ENCODE measurements around the gene SLCO2B1. TPM values are rescaled to one million over a fixed set of nuclear protein-coding genes. Genes with fewer than 3 reads are reported as not detected.

SLCO2B1 gene
- total RNA-seq, 1 donor from 2014 or later, result 9.4 TPM

DNA sequence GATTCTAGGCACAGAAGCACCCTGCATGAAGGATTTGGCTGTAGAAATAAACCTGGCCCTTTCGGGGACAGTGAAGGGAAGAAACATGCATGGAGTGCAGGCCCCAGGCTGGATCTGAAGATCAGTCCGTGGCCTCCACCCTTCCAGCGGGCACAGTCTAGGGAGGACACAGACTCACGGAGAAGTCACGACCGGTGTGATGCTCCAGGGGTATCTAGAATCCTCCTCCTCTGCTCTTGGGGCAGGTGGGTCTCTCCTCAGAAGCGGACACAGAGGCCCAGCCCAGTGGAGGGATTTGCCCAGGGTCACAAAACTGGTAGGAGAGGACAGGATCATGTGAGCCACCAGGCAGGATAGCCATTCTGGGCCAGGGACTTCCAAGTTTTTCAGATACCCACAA is 22.4 kb downstream of the SLCO2B1 start:
- Histone ChIP-seq H3K4me3 (ENCODE audit: low read length in 3 of 3) (no peak overlapping the region), H3K4me1 (ENCODE audit: control insufficient read depth in 3 of 3, insufficient read depth in 3 of 3, low read length in 3 of 3) (peaks cover 0 to 4% (median 0%) of the 10 kb centered on the region in 3 donors), H3K9ac (ENCODE audit: low read depth in 1 of 3, low read length in 3 of 3) (no peak overlapping the region), H3K27me3 (ENCODE audit: control insufficient read depth in 3 of 3, insufficient read depth in 3 of 3, low read length in 3 of 3) (no peaks in the 10 kb centered on the region), H3K27ac (ENCODE audit: low read depth, low read length) (no peak overlapping the region), H3K36me3 (ENCODE audit: control insufficient read depth in 3 of 3, insufficient read depth in 3 of 3, low read length in 3 of 3) (peaks cover 0 to 7% (median 0%) of the 10 kb centered on the region in 3 donors), H3K9me3 (ENCODE audit: control insufficient read depth in 3 of 3, low read length in 3 of 3) (no peaks in the 10 kb centered on the region)

DNA sequence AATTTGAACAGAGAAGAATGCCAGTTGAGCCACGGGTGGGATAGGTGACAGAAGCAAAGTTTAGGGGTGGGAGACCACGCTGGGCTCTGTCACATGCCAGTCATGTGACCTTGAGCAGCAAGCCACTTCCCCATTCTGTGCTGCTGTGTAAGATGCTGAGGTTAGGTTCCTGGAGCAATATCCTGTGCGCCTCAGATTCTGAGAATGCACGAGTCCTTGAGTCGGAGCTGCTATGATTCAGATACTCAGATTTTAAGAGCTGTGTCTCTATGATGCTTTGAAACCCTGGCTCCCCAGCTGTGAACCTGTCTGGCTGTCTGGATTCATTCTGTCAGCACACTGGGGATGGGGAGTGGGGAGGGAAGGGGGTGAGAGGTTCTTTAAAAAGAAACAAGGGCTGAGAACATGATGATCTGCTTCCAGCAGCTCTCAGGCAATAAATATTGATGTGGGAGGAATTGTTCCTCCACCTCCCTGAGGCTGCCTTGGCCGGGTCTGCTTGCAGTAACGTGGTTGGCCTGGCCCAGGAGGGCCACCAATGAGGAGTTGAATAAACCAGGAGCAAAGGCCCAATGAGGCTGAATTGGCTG is 24.0 kb downstream of the SLCO2B1 start:
- Histone ChIP-seq H3K27me3 (ENCODE audit: control insufficient read depth in 3 of 3, insufficient read depth in 3 of 3, low read length in 3 of 3) (no peaks in the 10 kb centered on the region), H3K36me3 (ENCODE audit: control insufficient read depth in 3 of 3, insufficient read depth in 3 of 3, low read length in 3 of 3) (peaks cover 0 to 7% (median 0%) of the 10 kb centered on the region in 3 donors), H3K27ac (ENCODE audit: low read depth, low read length) (peak overlapping the region; percentile 56), H3K9me3 (ENCODE audit: control insufficient read depth in 3 of 3, low read length in 3 of 3) (no peaks in the 10 kb centered on the region), H3K9ac (ENCODE audit: low read depth in 1 of 3, low read length in 3 of 3) (no peak overlapping the region), H3K4me3 (ENCODE audit: low read length in 3 of 3) (no peak overlapping the region), H3K4me1 (ENCODE audit: control insufficient read depth in 3 of 3, insufficient read depth in 3 of 3, low read length in 3 of 3) (peaks cover 0 to 4% (median 0%) of the 10 kb centered on the region in 3 donors)

DNA sequence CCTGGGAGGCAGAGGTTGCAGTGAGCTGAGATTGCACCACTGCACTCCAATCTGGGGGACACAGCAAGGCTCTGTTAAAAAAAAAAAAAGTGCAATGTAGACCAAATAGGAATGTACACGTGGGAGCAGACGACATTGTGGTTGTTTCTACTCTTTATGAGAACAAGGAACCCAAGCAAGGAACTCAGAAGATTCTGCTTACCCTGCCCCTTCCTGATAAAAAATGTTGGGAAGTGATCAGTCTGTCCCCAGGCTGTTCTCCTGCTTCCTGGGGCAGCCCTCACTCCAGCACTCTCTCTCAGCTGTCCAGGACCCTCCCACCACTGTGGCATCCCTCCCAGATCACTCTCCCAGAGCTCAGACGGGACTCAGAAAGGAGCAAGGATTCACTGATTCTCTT is 31.8 kb downstream of the SLCO2B1 start:
- Histone ChIP-seq H3K4me1 (ENCODE audit: control insufficient read depth in 3 of 3, insufficient read depth in 3 of 3, low read length in 3 of 3) (peaks cover 2 to 10% (median 5%) of the 10 kb centered on the region in 3 donors), H3K4me3 (ENCODE audit: low read length in 3 of 3) (no peak overlapping the region), H3K9ac (ENCODE audit: low read depth in 1 of 3, low read length in 3 of 3) (no peak overlapping the region), H3K9me3 (ENCODE audit: control insufficient read depth in 3 of 3, low read length in 3 of 3) (no peaks in the 10 kb centered on the region), H3K36me3 (ENCODE audit: control insufficient read depth in 3 of 3, insufficient read depth in 3 of 3, low read length in 3 of 3) (no peaks in the 10 kb centered on the region), H3K27ac (ENCODE audit: low read depth, low read length) (peak overlapping the region; percentile 75), H3K27me3 (ENCODE audit: control insufficient read depth in 3 of 3, insufficient read depth in 3 of 3, low read length in 3 of 3) (peaks cover 0 to 3% (median 0%) of the 10 kb centered on the region in 3 donors)

DNA sequence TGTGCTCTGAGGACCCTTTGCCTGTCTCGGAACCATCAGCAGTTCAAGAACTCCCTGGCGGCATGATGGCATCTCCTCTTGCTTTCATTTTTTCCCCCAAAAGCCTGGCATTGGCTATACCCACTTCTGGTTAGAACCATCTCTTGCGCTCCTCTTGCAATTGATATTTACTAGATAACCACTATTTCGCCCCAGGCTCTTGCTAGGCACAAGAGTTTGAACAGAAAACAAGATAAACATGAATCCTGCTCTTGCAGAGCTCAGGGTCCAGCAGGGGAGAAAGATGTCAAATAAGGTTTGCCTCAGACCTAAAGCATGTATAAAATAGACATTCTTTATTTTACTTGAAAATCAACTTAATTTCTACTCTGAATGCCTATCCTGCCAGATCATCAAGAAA is 33.1 kb downstream of the SLCO2B1 start:
- Histone ChIP-seq H3K4me1 (ENCODE audit: control insufficient read depth in 3 of 3, insufficient read depth in 3 of 3, low read length in 3 of 3) (peaks cover 2 to 10% (median 5%) of the 10 kb centered on the region in 3 donors), H3K36me3 (ENCODE audit: control insufficient read depth in 3 of 3, insufficient read depth in 3 of 3, low read length in 3 of 3) (no peaks in the 10 kb centered on the region), H3K27me3 (ENCODE audit: control insufficient read depth in 3 of 3, insufficient read depth in 3 of 3, low read length in 3 of 3) (peaks cover 0 to 3% (median 0%) of the 10 kb centered on the region in 3 donors), H3K9me3 (ENCODE audit: control insufficient read depth in 3 of 3, low read length in 3 of 3) (no peaks in the 10 kb centered on the region), H3K4me3 (ENCODE audit: low read length in 3 of 3) (no peak overlapping the region), H3K27ac (ENCODE audit: low read depth, low read length) (no peak overlapping the region), H3K9ac (ENCODE audit: low read depth in 1 of 3, low read length in 3 of 3) (no peak overlapping the region)

DNA sequence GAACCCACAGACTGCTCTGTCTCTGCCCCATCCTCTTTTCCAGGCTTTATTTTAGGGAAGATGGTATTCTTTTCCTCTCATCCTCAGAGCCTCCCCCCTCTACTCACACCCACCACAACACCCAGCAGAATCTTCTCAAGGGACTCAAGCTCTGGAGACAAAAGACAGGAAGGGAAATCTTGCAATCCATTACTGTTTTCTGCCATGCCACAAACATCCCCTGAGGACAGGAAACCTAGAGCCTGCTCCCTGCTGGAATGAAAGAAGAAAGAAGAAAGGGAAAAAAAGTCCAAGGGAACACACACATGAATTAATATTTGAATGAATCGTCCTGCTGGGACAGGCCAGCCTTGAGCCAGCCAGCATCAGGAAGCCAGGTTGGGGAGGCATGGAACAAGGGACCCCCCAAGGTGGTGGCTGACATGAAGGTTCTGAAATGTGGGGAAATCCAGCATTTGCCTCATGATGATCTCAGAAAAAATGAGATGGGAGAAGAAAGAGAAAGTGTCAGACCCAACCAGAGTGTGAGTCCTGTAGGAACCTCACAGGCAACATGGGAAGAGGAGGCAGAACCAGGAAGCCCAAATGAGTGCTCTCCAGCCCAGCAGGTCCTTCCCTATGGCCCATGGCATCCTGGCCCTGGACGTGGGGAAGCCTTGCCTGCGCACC is 34.0 kb downstream of the SLCO2B1 start:
- Histone ChIP-seq H3K36me3 (ENCODE audit: control insufficient read depth in 3 of 3, insufficient read depth in 3 of 3, low read length in 3 of 3) (no peaks in the 10 kb centered on the region), H3K9me3 (ENCODE audit: control insufficient read depth in 3 of 3, low read length in 3 of 3) (no peaks in the 10 kb centered on the region), H3K9ac (ENCODE audit: low read depth in 1 of 3, low read length in 3 of 3) (no peak overlapping the region), H3K4me3 (ENCODE audit: low read length in 3 of 3) (no peak overlapping the region), H3K4me1 (ENCODE audit: control insufficient read depth in 3 of 3, insufficient read depth in 3 of 3, low read length in 3 of 3) (peaks cover 2 to 10% (median 5%) of the 10 kb centered on the region in 3 donors), H3K27me3 (ENCODE audit: control insufficient read depth in 3 of 3, insufficient read depth in 3 of 3, low read length in 3 of 3) (peaks cover 0 to 3% (median 0%) of the 10 kb centered on the region in 3 donors), H3K27ac (ENCODE audit: low read depth, low read length) (no peak overlapping the region)

DNA sequence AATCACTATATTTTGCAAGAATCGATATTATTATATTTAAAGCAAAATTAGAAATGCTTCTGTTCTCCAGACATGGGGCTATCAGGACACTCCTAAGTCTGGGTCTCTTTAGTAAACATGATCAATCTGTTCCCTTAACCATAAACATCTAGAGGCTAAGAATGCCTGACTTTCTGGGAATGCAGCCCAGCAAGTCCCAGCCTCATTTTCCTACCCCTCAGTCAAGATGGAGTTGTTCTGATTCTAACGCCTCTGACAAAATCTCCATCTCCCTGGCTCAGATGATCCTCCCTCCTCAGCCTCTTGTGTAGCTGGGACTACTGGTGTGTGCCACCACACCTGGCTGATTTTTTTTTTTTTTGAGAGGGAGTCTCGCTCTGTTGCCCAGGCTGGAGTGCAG is 35.0 kb downstream of the SLCO2B1 start:
- peaks cover 0 to 3% (median 0%) of the 10 kb centered on the region in 3 donors for H3K27me3 ChIP-seq (ENCODE audit: control insufficient read depth in 3 of 3, insufficient read depth in 3 of 3, low read length in 3 of 3)
- no peaks in the 10 kb centered on the region for H3K36me3 ChIP-seq (ENCODE audit: control insufficient read depth in 3 of 3, insufficient read depth in 3 of 3, low read length in 3 of 3)
- H3K27ac ChIP-seq (ENCODE audit: low read depth, low read length), result no peak overlapping the region
- H3K9me3 ChIP-seq (ENCODE audit: control insufficient read depth in 3 of 3, low read length in 3 of 3), result no peaks in the 10 kb centered on the region
- no peak overlapping the region for H3K4me3 ChIP-seq (ENCODE audit: low read length in 3 of 3)
- H3K9ac ChIP-seq (ENCODE audit: low read depth in 1 of 3, low read length in 3 of 3), result no peak overlapping the region
- H3K4me1 ChIP-seq (ENCODE audit: control insufficient read depth in 3 of 3, insufficient read depth in 3 of 3, low read length in 3 of 3), result peaks cover 9 to 17% (median 13%) of the 10 kb centered on the region in 3 donors

DNA sequence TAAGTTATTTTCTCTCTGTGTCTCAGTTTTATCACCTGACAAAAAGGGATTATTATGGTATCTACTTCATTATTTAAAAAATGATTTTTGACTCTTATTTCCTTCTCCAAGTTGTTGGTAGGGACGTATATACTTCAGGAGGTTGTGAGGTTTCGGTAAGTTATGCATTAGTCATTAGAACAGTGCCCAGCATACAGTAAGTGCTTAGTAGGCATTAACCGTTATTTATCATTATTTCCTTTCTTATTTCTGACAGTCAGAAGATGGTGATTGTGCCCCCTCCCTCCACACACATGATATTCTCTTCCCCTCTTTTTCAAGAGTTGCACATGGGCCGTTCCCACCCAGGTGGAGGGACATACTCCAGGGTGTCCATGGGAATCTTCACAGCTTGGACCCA is 36.1 kb downstream of the SLCO2B1 start:
- Histone ChIP-seq H3K9me3 (ENCODE audit: control insufficient read depth in 3 of 3, low read length in 3 of 3) (no peaks in the 10 kb centered on the region), H3K9ac (ENCODE audit: low read depth in 1 of 3, low read length in 3 of 3) (no peak overlapping the region), H3K4me3 (ENCODE audit: low read length in 3 of 3) (no peak overlapping the region), H3K27me3 (ENCODE audit: control insufficient read depth in 3 of 3, insufficient read depth in 3 of 3, low read length in 3 of 3) (no peaks in the 10 kb centered on the region), H3K27ac (ENCODE audit: low read depth, low read length) (no peak overlapping the region), H3K36me3 (ENCODE audit: control insufficient read depth in 3 of 3, insufficient read depth in 3 of 3, low read length in 3 of 3) (no peaks in the 10 kb centered on the region), H3K4me1 (ENCODE audit: control insufficient read depth in 3 of 3, insufficient read depth in 3 of 3, low read length in 3 of 3) (peaks cover 13 to 16% (median 14%) of the 10 kb centered on the region in 3 donors)

DNA sequence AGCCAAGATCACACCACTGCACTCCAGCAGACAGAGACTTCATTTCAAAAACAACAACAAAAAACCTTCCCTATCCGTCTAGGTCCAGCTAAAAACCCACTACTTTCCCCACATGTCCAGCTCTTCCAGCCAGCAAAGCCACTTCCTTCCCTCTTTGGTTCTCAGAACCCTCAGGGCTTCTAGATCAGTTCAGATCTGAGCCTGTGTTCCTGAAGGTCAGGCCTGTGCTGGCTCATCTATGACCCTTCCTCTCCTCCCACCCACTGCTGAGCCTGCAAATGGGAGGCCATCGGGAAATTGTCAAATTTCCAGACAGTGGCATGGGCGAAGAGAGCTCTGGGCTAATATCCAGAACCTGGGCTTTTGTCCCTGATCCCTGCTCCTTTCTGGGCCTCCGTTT is 37.8 kb downstream of the SLCO2B1 start:
- H3K9ac ChIP-seq (ENCODE audit: low read depth in 1 of 3, low read length in 3 of 3), result no peak overlapping the region
- peaks cover 12 to 14% (median 14%) of the 10 kb centered on the region in 3 donors for H3K4me1 ChIP-seq (ENCODE audit: control insufficient read depth in 3 of 3, insufficient read depth in 3 of 3, low read length in 3 of 3)
- no peaks in the 10 kb centered on the region for H3K9me3 ChIP-seq (ENCODE audit: control insufficient read depth in 3 of 3, low read length in 3 of 3)
- no peak overlapping the region for H3K4me3 ChIP-seq (ENCODE audit: low read length in 3 of 3)
- H3K36me3 ChIP-seq (ENCODE audit: control insufficient read depth in 3 of 3, insufficient read depth in 3 of 3, low read length in 3 of 3), result no peaks in the 10 kb centered on the region
- H3K27ac ChIP-seq (ENCODE audit: low read depth, low read length), result no peak overlapping the region
- no peaks in the 10 kb centered on the region for H3K27me3 ChIP-seq (ENCODE audit: control insufficient read depth in 3 of 3, insufficient read depth in 3 of 3, low read length in 3 of 3)

DNA sequence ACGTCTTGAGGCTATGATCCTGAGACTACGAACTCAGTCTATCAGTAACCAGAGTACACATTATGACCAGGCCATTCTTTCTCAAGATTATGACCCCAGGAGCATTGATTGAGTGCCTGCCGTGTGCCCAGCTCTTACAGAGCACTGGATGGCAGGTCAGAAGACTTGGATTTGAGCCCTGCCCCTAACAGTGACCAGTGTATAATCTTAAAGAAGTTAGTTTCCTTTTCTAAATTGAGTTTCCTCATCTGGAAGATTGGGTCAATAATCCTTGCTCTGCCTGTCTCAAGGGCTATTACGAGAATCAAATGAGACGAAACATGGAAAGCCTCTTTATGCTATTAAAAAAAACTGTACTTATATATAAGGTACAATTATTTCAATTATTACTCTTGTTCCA is 38.2 kb downstream of the SLCO2B1 start:
- no peak overlapping the region for H3K9ac ChIP-seq (ENCODE audit: low read depth in 1 of 3, low read length in 3 of 3)
- no peak overlapping the region for H3K27ac ChIP-seq (ENCODE audit: low read depth, low read length)
- no peaks in the 10 kb centered on the region for H3K9me3 ChIP-seq (ENCODE audit: control insufficient read depth in 3 of 3, low read length in 3 of 3)
- H3K27me3 ChIP-seq (ENCODE audit: control insufficient read depth in 3 of 3, insufficient read depth in 3 of 3, low read length in 3 of 3), result no peaks in the 10 kb centered on the region
- no peaks in the 10 kb centered on the region for H3K36me3 ChIP-seq (ENCODE audit: control insufficient read depth in 3 of 3, insufficient read depth in 3 of 3, low read length in 3 of 3)
- H3K4me3 ChIP-seq (ENCODE audit: low read length in 3 of 3), result no peak overlapping the region
- peaks cover 13 to 14% (median 14%) of the 10 kb centered on the region in 3 donors for H3K4me1 ChIP-seq (ENCODE audit: control insufficient read depth in 3 of 3, insufficient read depth in 3 of 3, low read length in 3 of 3)

DNA sequence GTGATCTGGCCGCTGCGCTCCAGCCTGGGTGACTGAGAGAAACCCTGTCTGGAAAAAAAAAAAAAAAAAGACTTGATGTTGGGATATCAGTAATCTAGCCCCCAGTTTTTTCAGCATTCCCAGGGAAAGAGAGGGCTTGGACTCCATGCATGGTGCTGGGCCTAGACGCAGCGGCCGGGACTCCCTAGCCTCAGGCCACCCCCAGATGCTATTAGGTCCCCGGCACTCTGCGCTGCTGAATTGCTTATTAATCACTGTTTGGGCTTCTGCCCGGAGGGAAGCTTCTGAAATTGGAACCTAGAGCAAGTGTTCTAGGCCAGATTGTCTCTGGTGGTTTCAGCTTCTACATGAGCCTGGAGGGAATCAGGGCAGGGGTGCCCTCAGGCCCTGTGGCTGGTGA is 39.0 kb downstream of the SLCO2B1 start:
- Histone ChIP-seq H3K36me3 (ENCODE audit: control insufficient read depth in 3 of 3, insufficient read depth in 3 of 3, low read length in 3 of 3) (no peaks in the 10 kb centered on the region), H3K9ac (ENCODE audit: low read depth in 1 of 3, low read length in 3 of 3) (no peak overlapping the region), H3K27ac (ENCODE audit: low read depth, low read length) (no peak overlapping the region), H3K4me3 (ENCODE audit: low read length in 3 of 3) (no peak overlapping the region), H3K9me3 (ENCODE audit: control insufficient read depth in 3 of 3, low read length in 3 of 3) (no peaks in the 10 kb centered on the region), H3K4me1 (ENCODE audit: control insufficient read depth in 3 of 3, insufficient read depth in 3 of 3, low read length in 3 of 3) (peaks cover 14 to 20% (median 15%) of the 10 kb centered on the region in 3 donors), H3K27me3 (ENCODE audit: control insufficient read depth in 3 of 3, insufficient read depth in 3 of 3, low read length in 3 of 3) (no peaks in the 10 kb centered on the region)
